ENCODE results near the gene GALK2.
A peak's percentile ranks its signal among the peaks of the same experiment; 100 is the strongest.

Gene GALK2

DNA sequence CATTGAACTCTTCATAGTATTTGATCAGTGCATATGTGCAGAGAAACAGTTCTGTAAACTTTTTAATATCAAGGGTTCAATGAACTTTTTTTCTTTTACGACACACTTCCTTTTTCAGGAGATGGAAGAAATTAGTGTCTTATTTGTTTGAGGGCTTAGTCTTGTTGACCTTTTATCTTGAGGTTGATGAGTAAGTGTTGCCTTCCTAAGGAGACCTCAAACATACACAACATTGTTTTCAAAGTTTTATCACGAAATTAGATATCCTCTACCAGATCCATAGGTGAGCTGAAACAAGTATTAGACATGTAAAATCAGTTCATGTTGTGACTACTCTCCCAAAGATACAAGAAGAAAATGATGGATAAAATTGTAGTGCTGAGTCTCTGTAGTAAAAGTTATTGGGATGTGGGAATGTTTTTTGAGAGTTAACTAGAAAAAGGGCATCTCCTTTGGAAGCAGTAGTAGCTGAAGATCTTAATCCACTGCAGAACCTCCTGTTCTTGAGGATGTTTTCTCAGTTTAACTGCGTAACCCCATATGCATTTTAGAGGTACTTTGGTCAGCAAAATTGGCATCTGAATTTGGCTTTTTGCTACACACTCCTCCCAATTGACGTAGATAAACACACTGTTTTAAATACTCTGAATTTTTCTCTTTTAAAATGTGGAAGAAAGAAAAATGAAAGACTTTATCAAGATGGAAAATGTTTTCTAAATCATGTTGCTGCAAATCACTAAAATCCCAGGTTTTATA lies 116.8 kb downstream of the GALK2 start:
- no peak for DNase-seq

DNA sequence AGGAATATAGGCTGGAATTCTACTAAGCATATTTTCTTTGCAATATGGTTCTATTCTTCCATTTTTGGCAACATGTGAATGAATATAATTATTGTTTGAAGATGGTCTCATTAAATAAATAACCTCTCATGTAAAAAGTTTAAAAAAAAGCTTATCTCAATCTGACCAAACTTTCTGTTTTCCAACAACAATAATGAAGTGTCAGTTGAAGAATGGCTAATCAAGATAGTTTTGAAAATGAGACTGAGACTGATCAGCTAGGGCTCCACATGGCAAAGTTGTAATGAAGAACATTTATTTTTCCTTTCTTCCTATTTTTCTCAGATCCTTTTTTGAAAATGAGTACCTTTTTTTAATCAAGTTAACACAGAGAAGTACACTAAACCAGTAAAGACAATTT lies 117.4 kb downstream of the GALK2 start:
- DNase-seq, result no peak

DNA sequence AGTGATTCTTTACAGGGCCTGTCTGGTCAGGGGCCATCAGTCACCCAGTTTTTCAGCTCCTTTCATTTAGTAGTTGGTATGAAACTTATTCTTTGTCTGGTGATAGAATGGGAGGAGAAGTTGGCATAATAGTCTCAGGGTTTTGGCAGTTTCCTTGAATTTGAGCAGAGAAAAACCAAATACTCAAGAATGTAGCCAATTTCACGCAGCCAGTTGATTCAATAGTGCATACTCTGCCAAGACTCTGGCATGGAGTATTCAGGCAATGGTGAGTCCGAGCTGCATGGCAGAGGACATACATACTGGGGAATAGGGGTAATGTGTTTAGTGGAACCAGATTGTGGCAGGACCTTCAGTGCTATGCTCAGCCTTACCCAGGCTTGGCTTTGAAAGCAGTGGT lies 118.3 kb downstream of the GALK2 start:
- no peak for DNase-seq

DNA sequence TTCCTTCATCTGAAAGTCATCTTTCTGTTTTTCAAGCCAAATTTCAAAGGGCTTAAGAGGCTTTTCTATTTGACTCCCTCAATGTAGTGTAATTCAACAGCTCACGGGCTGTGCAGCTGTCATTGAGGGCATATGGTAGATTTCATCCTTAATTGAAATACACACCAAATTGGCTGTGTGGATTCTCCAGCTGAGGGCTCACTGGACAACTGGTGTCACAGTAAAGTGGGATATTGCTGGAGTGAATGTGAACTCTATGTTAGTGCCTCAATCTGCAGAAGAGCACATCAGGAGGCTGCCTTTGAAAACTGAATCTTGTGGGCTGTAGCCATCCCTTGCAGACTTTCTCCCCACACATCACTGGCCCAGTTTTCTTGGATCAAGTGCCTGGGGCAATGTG lies 120.1 kb downstream of the GALK2 start:
- no peak for DNase-seq

DNA sequence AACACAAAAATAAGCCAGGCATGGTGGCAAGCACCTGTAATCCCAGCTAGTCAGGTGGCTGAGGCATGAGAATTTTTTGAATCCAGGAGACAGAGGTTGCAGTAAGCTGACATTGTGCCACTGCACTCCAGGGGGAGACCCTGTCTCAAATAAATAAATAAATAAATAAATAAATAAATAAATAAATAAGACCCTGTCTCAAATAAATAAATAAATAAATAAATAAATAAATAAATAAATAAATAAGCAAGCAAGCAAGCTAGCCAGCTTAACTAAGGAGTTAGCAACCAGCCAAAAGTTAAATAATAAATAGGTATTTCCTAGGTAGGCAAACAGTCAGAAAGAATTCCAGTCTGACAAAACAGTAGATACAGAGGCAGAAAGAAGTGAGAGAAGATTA lies 123.9 kb downstream of the GALK2 start:
- DNase-seq, result no peak

DNA sequence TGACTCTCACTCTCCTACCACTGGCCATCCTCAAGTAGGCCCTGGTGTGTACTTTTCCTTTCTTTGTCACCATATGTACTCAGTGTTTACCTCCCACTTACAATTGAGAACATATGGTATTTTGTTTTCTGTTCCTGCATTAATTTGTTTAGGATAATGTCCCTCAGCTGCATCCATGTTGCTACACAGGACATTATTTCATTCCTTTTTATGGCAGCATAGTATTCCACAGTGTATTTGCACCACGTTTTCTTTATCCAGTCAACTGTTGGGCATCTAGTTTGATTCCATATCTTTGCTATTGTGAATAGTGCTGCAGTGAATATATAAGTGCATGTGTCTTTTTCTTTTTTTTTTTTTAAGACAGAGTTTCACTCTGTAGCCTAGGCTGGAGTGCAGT lies 126.2 kb downstream of the GALK2 start:
- DNase-seq, result no peak

DNA sequence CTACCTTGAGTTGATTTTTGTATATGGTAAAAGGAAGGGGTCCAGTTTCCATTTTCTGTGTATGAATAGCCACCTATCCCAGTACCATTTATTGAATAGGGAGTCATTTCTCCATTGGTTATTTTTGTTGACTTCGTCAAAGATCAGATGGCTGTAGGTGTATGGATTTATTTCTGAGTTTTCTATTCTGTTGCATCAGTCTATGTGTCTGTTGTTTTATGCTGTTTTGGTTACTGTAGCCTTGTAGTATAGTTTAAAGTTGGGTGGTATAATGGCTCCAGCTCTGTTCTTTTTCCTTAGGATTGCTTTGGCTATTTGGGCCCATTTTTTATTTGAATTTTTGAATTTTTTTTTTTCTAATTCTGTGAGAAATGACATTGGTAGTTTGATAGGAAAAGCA lies 127.5 kb downstream of the GALK2 start:
- no peak for DNase-seq

DNA sequence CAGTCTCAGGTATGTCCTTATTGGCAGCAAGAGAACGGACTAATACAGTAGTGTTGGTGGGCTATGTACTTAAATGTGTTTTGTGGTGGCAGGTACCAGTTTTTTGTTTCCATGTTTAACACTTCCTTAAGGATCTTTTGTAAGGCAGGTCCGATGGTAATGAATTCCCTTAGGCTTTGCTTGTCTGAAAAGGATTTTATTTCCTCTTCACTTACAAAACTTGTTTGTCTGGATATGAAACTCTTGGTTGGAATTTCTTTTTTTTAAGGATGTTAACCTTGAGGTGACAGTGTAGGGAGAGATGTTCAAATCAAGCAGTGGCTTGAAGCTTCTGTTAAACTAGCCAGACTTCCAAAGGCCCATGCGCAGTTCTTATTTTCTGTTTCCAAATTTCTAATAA lies 130.8 kb downstream of the GALK2 start:
- DNase-seq, result no peak

DNA sequence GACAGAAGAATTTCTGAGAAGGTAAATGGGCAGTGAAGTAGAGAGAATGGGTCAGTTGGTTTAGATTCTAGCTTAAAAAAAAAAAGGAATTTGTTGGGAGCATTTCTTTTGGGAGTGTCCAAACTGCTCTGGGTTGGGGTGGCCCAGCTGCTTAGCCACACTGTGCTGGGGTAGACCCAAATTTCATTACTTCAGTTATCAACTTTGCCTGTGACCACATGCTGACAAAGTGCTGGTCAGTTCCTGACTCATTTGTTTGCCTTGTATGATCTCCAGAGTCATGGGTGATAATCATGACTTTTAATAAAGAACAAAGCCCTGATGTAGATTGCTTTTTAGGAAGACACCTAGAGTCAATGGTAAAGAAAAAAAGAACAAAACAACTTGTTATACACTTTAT lies 131.5 kb downstream of the GALK2 start:
- peak; percentile 20 for DNase-seq

DNA sequence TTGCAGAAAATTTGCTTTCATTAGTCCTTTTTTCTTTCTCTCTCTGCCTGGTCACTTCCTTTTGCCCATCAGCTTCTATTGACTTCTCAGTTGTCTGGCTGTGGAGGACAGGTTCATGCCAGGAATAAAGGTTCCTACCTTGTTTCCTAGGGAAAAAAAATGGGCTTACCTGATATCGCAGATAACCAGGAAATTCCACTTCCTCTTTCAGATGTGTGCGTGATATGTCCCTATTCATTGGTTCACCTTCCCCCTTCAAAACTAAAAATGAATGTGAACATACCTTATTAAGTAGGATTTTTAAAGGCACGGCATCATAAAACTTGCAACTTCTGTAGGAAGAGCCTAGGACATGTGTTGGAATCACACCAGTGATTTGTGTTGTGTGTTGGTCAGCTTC lies 133.0 kb downstream of the GALK2 start:
- no peak for DNase-seq

DNA sequence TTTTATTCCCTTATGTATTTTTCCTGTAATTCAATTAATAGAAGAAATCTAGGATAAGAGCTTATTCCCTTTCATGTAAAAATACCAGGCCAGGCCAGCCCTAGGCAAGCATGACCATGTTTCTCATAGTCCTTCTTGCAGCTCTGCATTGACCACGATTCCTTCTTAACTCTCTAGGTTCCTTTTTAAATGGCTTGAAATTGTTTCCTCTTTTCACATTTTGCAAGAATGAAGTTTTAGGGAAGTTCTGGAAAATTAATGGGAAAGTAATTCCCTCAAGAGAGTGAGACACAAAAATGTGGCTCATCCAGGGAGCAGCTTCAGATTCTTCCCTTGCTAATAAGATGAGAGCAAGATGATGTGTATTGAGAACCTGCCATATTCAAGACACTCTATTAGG lies 136.5 kb downstream of the GALK2 start:
- DNase-seq, result no peak

DNA sequence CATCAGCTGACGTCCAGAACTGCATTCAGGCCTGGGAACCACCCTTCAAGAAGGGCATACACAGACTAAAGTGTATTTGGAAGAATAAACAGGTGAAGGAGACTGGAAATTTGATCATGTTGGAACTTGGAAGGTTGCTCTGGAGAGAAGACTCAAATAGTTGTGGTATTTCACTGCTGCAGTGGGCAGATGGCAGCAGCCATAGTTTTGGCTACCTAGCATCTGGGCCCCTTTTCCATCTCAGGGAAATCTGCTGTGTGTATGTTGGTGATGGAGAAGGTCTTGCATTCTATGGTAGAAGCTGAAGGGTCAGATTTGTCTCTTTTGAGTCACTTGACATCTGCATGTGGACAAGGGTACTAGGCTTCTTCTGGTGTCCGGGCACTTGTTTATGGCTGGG lies 138.6 kb downstream of the GALK2 start:
- DNase-seq, result no peak

DNA sequence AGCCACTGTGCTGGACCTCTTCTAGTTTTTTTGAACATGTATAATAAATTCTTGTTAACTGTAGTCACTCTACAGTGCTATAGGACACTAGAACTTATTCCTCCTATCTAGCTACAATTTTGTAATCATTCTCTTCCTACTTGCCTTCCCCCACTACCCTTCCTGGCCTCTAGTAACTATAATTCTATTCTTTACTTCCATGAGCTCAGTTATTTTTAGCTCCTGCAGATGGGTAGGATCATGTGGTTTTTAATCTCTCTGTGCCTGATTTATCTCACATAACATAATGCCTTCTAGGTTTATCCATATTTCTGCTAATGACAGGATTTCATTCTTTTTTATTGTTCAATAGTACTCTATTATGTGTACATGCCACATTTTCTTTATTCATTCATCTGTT lies 139.8 kb downstream of the GALK2 start:
- DNase-seq, result no peak

DNA sequence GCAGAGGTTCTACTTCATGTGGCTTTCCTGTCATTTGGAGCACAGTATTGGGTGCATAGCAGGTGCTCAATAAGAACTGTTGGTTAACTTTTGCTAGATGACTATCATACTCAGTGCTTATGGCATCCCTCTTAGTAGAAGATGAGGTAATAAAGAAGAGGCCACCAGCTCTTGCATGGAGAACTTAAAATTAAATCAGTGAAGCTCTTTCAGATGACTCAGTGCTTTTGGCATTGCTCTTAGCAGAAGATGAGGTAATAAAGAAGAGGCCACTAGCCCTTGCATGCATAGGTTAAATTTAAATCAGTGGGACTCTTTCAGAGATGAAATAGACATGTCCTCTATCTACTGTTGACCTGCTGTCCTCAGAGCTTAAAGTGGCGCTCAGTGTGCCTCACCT lies 143.6 kb downstream of the GALK2 start:
- DNase-seq, result peak; percentile 80

DNA sequence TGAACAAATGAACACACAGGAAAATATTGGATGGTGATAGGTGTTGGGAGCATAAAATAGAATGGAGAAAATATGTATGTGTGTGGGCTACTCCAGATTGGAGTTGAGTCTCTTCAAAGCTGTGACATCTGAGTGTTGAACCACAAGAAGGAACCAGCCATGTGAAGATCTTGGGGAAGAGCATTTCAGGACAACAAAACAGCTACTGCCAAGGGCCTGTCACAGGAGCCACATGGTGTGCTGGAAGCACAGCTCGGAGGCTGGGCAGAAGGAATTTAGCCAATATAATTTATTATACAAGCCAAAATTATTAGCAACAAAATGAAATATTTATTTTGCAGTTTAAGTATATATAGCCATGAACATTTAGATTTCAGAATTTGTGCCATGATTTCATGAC lies 144.7 kb downstream of the GALK2 start:
- no peak for DNase-seq

DNA sequence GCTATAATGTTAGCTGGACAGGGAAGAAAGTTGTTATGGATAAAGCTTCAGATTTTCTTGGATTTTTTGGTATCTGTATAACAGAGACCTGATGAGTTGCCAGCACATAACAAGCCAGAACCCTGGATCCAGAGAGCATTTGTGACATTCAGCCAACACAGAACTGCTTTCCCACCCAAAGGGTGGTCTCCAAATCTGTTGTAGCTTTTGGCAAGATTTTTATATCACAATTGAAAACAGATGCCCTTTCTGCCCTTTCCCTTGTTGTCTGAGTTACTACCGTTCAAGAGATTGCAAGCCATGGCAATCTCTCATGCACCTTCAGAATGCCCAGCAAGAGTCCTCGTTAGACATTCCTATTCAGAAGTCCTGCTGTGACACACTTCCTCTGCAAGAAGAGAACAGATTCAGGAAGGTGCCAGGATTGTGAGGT lies 145.4 kb downstream of the GALK2 start:
- DNase-seq, result peak; percentile 27

DNA sequence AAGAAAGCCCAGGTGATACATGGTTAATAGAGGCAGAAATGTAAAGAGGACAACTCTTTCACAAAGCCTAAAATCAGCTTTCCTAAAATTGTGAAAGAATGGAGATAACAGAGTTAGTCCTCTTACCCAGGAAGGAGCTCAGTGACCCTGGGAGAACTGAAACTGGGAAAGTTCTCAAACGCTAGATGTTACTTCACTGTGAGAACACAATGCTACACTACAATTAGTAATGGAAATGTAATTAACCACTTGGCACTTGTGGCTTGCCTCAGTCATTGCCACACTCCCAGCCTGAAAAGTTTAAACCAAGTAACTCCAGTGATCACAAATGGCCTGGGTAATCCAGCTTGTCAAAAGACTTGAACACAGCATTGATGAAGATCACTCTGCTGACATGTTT lies 150.3 kb downstream of the GALK2 start:
- no peak for DNase-seq

DNA sequence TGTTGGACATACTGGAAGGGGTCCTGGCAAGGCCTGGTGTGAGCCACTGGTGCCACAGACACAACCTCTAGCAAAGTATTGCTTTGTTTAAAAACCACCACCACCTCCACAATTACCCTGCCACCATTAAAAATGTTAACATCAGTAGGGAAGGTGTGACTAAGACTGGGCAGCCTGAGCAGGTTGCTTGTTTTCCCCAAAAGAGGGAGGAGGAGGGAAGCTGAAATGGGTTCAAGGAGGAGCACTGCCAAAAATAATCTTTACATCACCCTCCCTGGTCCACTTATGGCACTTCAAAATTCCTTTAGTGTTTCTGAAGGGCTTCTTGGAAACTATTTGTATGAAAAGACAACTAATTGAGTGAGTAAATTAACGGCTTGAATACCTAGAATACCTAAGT lies 153.2 kb downstream of the GALK2 start:
- peak; percentile 6 for DNase-seq

DNA sequence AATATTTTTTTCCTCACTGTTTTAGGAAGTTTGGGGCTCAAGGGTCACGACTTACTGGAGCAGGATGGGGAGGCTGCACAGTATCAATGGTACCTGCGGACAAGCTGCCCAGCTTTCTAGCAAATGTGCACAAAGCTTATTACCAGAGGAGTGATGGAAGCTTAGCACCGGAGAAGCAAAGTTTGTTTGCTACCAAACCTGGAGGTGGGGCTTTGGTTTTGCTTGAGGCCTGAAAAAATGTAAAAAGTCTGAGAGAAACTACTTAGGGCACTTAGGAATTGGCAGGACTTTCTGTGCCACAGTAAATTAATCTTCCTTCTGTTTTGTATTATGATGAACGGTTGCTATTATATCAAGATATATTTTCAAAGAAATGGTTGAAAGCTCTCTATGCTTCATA lies 157.9 kb downstream of the GALK2 start:
- no peak for DNase-seq

DNA sequence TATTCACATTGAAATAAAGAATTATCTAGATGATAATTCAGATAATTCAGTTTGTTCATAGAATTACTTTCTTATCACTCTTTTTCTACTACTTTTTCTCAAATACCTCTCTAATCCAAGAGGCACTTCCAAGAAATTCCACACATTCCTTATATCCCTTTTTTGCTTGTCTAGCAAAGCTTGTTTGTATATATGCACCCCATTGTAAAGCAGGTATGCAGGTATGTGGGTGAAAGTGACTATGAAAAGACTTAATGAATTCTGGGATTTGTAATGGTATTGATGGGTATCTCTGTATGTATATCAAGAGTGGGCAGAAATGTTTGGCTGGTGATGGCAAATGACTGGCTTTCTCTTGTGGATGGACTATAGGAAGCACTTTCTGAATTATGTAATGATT lies 158.9 kb downstream of the GALK2 start:
- no peak for DNase-seq

DNA sequence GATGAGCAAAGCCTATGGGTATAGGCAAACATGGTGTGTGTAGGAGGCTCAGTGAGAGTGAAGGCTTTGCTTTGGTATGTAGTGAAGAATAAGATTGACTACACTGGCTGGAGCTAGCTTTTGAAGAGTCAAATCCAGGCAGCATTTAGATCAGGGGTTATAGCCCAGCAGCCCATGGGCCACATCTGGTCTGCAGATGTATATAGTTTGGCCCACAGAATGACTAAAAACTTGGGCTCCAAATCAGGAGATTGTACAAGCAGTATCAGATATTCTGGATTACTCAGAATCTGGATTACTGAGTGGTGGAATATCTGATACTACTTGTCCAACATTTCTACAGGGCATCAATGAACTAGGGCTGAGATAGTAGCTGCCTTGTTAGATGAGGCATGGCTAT lies 160.1 kb downstream of the GALK2 start:
- DNase-seq, result no peak

DNA sequence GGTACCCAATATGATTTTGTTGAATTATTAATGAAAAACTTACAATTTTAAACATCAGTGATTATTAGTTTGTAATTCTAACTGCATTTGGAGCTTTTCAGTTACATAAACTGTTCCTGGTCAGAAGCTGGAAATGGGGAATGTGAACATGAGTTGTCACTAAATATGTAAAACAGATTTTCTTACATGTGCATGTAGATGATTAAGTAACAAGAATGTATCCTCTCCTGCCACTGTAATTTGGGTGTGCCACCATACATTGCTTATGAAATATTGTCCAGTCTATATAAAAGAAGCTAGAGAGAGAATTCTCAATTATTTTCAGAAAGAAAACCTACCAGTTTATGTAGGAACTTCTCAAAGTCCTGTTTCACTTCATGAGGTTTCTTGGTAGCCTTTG lies 161.4 kb downstream of the GALK2 start:
- no peak for DNase-seq

DNA sequence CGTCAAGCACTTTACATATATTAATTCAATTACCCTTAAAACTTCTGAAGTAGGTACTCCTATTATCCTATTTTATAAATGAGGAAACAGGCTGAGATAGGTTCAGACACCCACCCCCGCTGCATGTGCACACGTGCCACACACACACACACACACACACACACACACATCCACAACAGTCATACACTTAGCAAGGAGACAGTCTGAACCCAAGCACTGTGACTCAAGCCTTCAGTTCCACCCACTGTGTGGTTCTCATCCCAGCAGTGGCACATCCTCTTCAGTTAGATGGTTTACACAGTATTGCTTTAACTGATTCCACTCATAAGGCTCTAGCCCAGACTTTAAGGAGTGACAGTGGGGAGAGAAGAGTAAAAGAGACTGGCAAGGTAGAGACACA lies 161.9 kb downstream of the GALK2 start:
- peak; percentile 21 for DNase-seq

DNA sequence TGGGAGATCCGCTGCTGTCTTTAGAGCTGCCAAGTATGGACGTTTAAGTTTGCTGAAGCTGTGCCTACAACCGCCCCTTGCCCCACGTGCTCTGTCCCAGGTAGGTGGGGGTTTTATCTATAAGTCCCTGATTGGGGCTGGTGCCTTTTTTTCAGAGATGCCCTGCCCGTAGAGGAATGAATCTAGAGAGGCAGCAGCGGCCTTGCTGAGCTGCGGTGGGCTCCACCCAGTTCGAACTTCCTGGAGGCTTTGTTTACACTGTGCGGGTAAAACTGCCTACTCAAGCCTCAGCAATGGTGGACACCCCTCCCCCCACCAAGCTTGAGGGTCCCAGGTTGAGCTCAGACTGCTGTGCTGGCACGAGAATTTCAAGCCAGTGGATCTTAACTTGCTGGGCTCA lies 169.6 kb downstream of the GALK2 start:
- no peak for DNase-seq

DNA sequence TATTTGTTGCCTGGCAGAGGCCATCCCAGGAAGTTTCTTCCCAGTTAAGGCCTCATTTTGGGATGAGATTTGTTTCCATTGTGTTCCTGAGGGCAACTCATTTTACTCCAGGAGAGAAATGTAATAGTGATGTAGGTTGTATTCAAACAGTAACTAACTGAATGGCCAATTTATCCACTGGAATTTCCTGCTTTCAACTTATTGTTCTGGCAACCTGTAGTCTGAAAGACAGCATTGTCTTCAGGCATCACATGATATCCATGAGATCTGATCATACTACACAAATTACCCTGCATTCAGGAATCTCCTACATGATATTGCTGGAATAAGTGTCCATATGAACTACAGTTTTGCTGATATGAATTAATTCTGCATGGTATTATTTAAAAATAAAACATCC lies 173.5 kb downstream of the GALK2 start:
- no peak for DNase-seq

Data from fibroblast of skin of back (primary cell).